Natural killer cell (primary cell): ENCODE data around the gene PTPN11. TPM values are rescaled to one million over a fixed set of nuclear protein-coding genes. Genes with fewer than 3 reads are reported as not detected.
A peak's percentile ranks its signal among the peaks of the same experiment; 100 is the strongest.

Experiments
- ATAC-seq, 3 donors: fragments of 150-1000 bp in 2 of 3; fragments of 200-7000 bp in 1 of 3; cut with Tn5 transposase; 1 replicate in 1 of 3; 2 replicates in 2 of 3; pipeline ENCODE4 v1.10.0; 2021; ENCODE audit warnings: mild to moderate bottlenecking in 2 of 3, moderate library complexity in 2 of 3
- DNase-seq, 2 donors: peaks; one replicate each; pipeline versions ENCODE4 v3.0.0 to v3.0.0-alpha.2; 2013 to 2021; ENCODE audit warnings: mixed read lengths in 1 of 2
- H3K27ac ChIP-seq: one replicate; pipeline ENCODE4 v1.5.1; 2013; ENCODE audit warnings: mild to moderate bottlenecking, low read length
- H3K27me3 ChIP-seq: one replicate; pipeline ENCODE4 v1.6.1; 2013; ENCODE audit warnings: low read length; ENCODE audit not compliant: control insufficient read depth, insufficient read depth
- H3K36me3 ChIP-seq: one replicate; pipeline ENCODE4 v1.6.1; 2013; ENCODE audit warnings: low read length; ENCODE audit not compliant: control insufficient read depth, insufficient read depth
- H3K4me1 ChIP-seq: one replicate; pipeline ENCODE4 v1.6.1; 2013; ENCODE audit warnings: low read length; ENCODE audit not compliant: control insufficient read depth, insufficient read depth
- H3K4me3 ChIP-seq: one replicate; pipeline ENCODE4 v1.5.1; 2013; ENCODE audit warnings: low read length
- H3K9me3 ChIP-seq: one replicate; pipeline ENCODE4 v1.6.1; 2013; ENCODE audit warnings: low read length; ENCODE audit not compliant: control insufficient read depth, insufficient read depth
- H3K27ac Mint-ChIP-seq, 2 donors: one replicate each; pipeline ENCODE4 v1.8.0; 2022; ENCODE audit warnings: mild to moderate bottlenecking in 2 of 2, mixed read lengths in 2 of 2, moderate library complexity in 1 of 2
- H3K27me3 Mint-ChIP-seq, 2 donors: one replicate each; pipeline ENCODE4 v1.8.0; 2022; ENCODE audit warnings: low read depth in 2 of 2, mixed read lengths in 2 of 2
- H3K36me3 Mint-ChIP-seq: one replicate; pipeline ENCODE4 v1.8.0; 2022; ENCODE audit warnings: mixed read lengths
- H3K4me1 Mint-ChIP-seq, 2 donors: one replicate each; pipeline ENCODE4 v1.8.0; 2022; ENCODE audit warnings: mixed read lengths in 2 of 2
- H3K4me3 Mint-ChIP-seq: one replicate; pipeline ENCODE4 v1.8.0; 2022; ENCODE audit warnings: mild to moderate bottlenecking, moderate library complexity, mixed read lengths
- H3K9me3 Mint-ChIP-seq, 2 donors: one replicate each; pipeline ENCODE4 v1.8.0; 2022; ENCODE audit warnings: mixed read lengths in 2 of 2
- CTCF ChIP-seq: fragments of 200-600 bp; IDR thresholded peaks from one replicate; pipeline ENCODE4 v1.8.0; 2022; ENCODE audit warnings: antibody characterized with exemption
- WGBS: methylation state at CpG from one replicate; pipeline ENCODE4 v1.1.7; 2013; ENCODE audit warnings: missing lambda C conversion rate; ENCODE audit not compliant: insufficient coverage; 5-methylcytosine and 5-hydroxymethylcytosine counted together
- intact Hi-C: fragments of 100-400 bp; cut with micrococcal nuclease; formaldehyde crosslinking; loops from one replicate; pipeline ENCODE4 v1.14.2; 2022
- total RNA-seq, 4 donors: library from RNA; stranded (reverse); fragments of 120-200 nt in 1 of 4; gene quantifications; one replicate each; pipeline versions ENCODE4 v1.2.3 to v1.2.4, GENCODE V29; 2013 to 2022

PTPN11 gene
- total RNA-seq, 3 donors from 2014 or later (not counting 1 experiment from before 2014, with no cell fraction given), result 57.3 to 72.1 (median 63.8) TPM

GRCh38 chr12:112458751-112459150, 40.0 kb downstream of the PTPN11 start:
- ATAC-seq (no peak), DNase-seq (no peak)
- H3K36me3 Mint-ChIP-seq, result peaks cover 27% of the 10 kb centered on the region
- Histone ChIP-seq H3K36me3 (peaks cover 42% of the 10 kb centered on the region), H3K9me3 (no peaks in the 10 kb centered on the region), H3K27me3 (no peaks in the 10 kb centered on the region), H3K4me1 (no peaks in the 10 kb centered on the region), H3K27ac (no peak overlapping the region), H3K4me3 (no peak overlapping the region)
- no peaks in the 10 kb centered on the region for H3K27me3 Mint-ChIP-seq
- 97% methylated on average over 5 of the region's 5 CpGs for WGBS
- H3K4me3 Mint-ChIP-seq, result no peak overlapping the region
- no peaks in the 10 kb centered on the region for H3K9me3 Mint-ChIP-seq
- peaks cover 6% of the 10 kb centered on the region in 2 donors for H3K4me1 Mint-ChIP-seq
- no peak for TF ChIP-seq CTCF
- H3K27ac Mint-ChIP-seq, result no peak overlapping the region
- intact Hi-C loops, result no loop called here

GRCh38 chr12:112463478-112463877, 44.7 kb downstream of the PTPN11 start:
- no peak for DNase-seq
- no peaks in the 10 kb centered on the region for H3K9me3 ChIP-seq
- WGBS, result no CpG with 5 or more reads among the region's 2 CpGs
- no peak for TF ChIP-seq CTCF
- Mint-ChIP-seq H3K36me3 (no peaks in the 10 kb centered on the region), H3K27ac (peak overlapping the region; percentile 61 to 69), H3K4me3 (no peak overlapping the region), H3K4me1 (peaks cover 17 to 26% of the 10 kb centered on the region in 2 donors), H3K27me3 (no peaks in the 10 kb centered on the region), H3K9me3 (no peaks in the 10 kb centered on the region)
- intact Hi-C loops, result no loop called here
- H3K4me1 ChIP-seq, result no peaks in the 10 kb centered on the region
- ATAC-seq, result peak in 2 of 3 donors; percentile 25 to 31
- H3K4me3 ChIP-seq, result no peak overlapping the region
- H3K27ac ChIP-seq, result no peak overlapping the region
- H3K27me3 ChIP-seq, result no peaks in the 10 kb centered on the region
- peaks cover 10% of the 10 kb centered on the region for H3K36me3 ChIP-seq

GRCh38 chr12:112464605-112465004, 45.9 kb downstream of the PTPN11 start:
- DNase-seq (no peak), ATAC-seq (no peak)
- H3K36me3 Mint-ChIP-seq, result no peaks in the 10 kb centered on the region
- peaks cover 17 to 26% of the 10 kb centered on the region in 2 donors for H3K4me1 Mint-ChIP-seq
- Histone ChIP-seq H3K9me3 (no peaks in the 10 kb centered on the region), H3K27me3 (no peaks in the 10 kb centered on the region), H3K4me1 (no peaks in the 10 kb centered on the region), H3K36me3 (peaks cover 6% of the 10 kb centered on the region), H3K4me3 (no peak overlapping the region), H3K27ac (no peak overlapping the region)
- no peaks in the 10 kb centered on the region for H3K27me3 Mint-ChIP-seq
- no peaks in the 10 kb centered on the region for H3K9me3 Mint-ChIP-seq
- no peak overlapping the region for H3K4me3 Mint-ChIP-seq
- intact Hi-C loops, result no loop called here
- no peak overlapping the region for H3K27ac Mint-ChIP-seq
- TF ChIP-seq CTCF, result no peak

GRCh38 chr12:112466011-112466422, 47.3 kb downstream of the PTPN11 start:
- no peaks in the 10 kb centered on the region for H3K4me1 ChIP-seq
- ATAC-seq (no peak), DNase-seq (no peak)
- Mint-ChIP-seq H3K27me3 (no peaks in the 10 kb centered on the region), H3K4me3 (no peak overlapping the region), H3K4me1 (peaks cover 17 to 34% of the 10 kb centered on the region in 2 donors), H3K27ac (no peak overlapping the region), H3K36me3 (no peaks in the 10 kb centered on the region), H3K9me3 (no peaks in the 10 kb centered on the region)
- H3K36me3 ChIP-seq, result peaks cover 6% of the 10 kb centered on the region
- intact Hi-C loops, result no loop called here
- H3K4me3 ChIP-seq, result no peak overlapping the region
- H3K27me3 ChIP-seq, result no peaks in the 10 kb centered on the region
- TF ChIP-seq CTCF, result no peak
- H3K9me3 ChIP-seq, result no peaks in the 10 kb centered on the region
- no peak overlapping the region for H3K27ac ChIP-seq
